A549 treated with Hydrocortisone at 1 μM for 4 hours (cell line): ENCODE measurements around the gene GPALPP1. TPM values are rescaled to one million over a fixed set of nuclear protein-coding genes. Genes with fewer than 3 reads are reported as not detected.

Experiments used
- total RNA-seq: library from RNA; stranded (reverse); fragments of 200-300 nt; extraction: Qiagen RNA extraction; gene quantifications from 5 replicates; pipeline ENCODE4 v1.2.3, GENCODE V29; 2022

GPALPP1 gene, protein sequence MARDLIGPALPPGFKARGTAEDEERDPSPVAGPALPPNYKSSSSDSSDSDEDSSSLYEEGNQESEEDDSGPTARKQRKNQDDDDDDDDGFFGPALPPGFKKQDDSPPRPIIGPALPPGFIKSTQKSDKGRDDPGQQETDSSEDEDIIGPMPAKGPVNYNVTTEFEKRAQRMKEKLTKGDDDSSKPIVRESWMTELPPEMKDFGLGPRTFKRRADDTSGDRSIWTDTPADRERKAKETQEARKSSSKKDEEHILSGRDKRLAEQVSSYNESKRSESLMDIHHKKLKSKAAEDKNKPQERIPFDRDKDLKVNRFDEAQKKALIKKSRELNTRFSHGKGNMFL
- total RNA-seq = 7.1 to 15.2 TPM (median 10.5 TPM) in 5 replicates

DNA sequence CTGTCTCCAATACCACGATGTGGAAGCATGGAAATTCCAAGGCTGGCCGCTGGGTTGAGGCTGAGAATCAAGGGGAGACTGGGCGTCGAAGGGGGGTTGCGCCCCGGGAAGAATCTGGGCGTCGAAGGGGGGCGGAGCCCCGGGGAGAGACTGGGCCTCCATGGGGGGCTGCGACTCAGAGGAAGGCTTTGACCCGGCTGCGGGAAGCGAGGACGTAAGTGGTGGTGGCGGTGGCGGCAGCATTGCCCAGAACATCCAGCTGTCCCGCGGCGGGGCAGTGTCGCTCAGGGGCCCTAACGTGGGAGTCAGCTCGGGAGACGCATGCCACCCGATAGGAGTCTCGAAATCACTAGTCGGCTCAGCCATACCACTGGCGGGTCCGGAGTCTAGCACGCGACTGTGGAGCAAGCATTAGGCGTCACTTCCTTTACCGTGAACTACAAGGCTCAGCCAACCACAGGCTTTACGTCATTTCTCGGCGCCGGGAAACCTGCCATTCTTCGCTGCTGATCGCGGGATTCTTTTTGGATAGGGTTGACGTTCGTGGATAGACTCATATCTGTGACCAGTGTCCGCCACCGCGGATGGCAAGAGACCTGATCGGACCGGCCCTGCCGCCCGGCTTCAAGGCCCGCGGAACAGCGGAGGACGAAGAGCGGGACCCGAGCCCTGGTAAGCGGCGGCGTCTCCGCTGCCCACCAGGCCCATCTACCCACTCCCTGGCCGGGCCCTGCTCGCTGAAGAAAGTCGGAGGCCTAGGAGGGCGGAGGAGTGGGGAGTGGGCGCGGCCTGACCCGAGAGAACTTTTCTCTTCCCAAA is at the start of gene GPALPP1, which contains the start of gene NUFIP1:
GPALPP1 (plus strand) TSS at position 468 of the 819 bp plus-strand sequence; CDS start at position 585, 117 bp downstream.
NUFIP1 (minus strand) TSS at position 401 of the 819 bp plus-strand sequence; CDS start at position 366, 35 bp downstream.

Other genes starting within 250 kb of the GPALPP1 start
- 5.2 to 7.6 TPM (median 6.2 TPM) in 5 replicates for gene NUFIP1, start 67 bp upstream of the GPALPP1 start, total RNA-seq
- gene GTF2F2, start 131.0 kb downstream of the GPALPP1 start, total RNA-seq = 18.5 to 20.5 TPM (median 20.1 TPM) in 5 replicates
- not detected in 5 replicates for gene KCTD4, start 211.5 kb downstream of the GPALPP1 start, total RNA-seq